Measurements from ENCODE around the gene SCRN2. TPM values are rescaled to one million over a fixed set of nuclear protein-coding genes. Genes with fewer than 3 reads are reported as not detected.

Gene SCRN2
- 10 to 100 TPM; 11.0 to 22.3 (median 16.8) TPM for total RNA-seq

- intact Hi-C loops (cut with DNase I; ENCODE audit: low total_unique reads): loop anchor here (1.0 to 10.0 kb wide), 4 partner anchors 49 to 176 kb away; partner anchors contain the start of gene PNPO
- Histone ChIP-seq H3K9me3 (no peaks in the 10 kb centered on the region), H3K27me3 (peaks cover 0 to 14% (median 6%) of the 10 kb centered on the region in 3 donors), H3K4me1 (peaks cover 10 to 13% of the 10 kb centered on the region in 2 donors), H3K4me3 (peak within 1 kb of the TSS; percentile 83 to 97 (median 90)), H3K36me3 (peaks cover 0 to 11% of the 10 kb centered on the region in 2 donors), H3K27ac (peak within 1 kb of the TSS; percentile 77 to 89 (median 83))
- peak; percentile 90 to 96 for ATAC-seq
- peak; percentile 75 to 89 for DNase-seq
- TF ChIP-seq POLR2A (IDR thresholded peaks at IDR 0.05) (no peak), CTCF (IDR thresholded peaks at IDR 0.05 in 4 of 5, conservative IDR thresholded peaks at IDR 0.05 in 1 of 5) (peak; percentile 96 to 99 (median 98))
- in situ Hi-C loops (cut with MboI; ENCODE audit: low sequenced_read_pairs in 4 of 4): loop anchor here (5.0 to 25.0 kb wide), 5 partner anchors 46 to 296 kb away; partner anchors contain the start of gene PRR15L (in 1 of the 4)
These were observed at the start of gene SCRN2 for GRCh38 chr17:47840742-47841487. Gene SCRN2, minus strand, starts transcription at chr17:47841273. Its CDS starts 430 bp downstream, at chr17:47840843.

GRCh38 chr17:47889734-47890529 is 48.9 kb upstream of the SCRN2 start:
- ATAC-seq (peak; percentile 92 to 98), DNase-seq (peak; percentile 61 to 82)
- H3K27me3 ChIP-seq: no peaks in the 10 kb centered on the region
- H3K36me3 ChIP-seq: no peaks in the 10 kb centered on the region
- peaks cover 4 to 8% of the 10 kb centered on the region in 2 donors for H3K4me1 ChIP-seq
- TF ChIP-seq CTCF (IDR thresholded peaks at IDR 0.05 in 4 of 5, conservative IDR thresholded peaks at IDR 0.05 in 1 of 5): peak; percentile 80 to 96 (median 95)
- no peak for TF ChIP-seq POLR2A (IDR thresholded peaks at IDR 0.05)
- no peak overlapping the region for H3K27ac ChIP-seq
- intact Hi-C loops (cut with DNase I; ENCODE audit: low total_unique reads) (loop anchor here (1.0 kb wide), 1 partner anchor 49 kb away; the partner anchor contains the start of gene SCRN2), in situ Hi-C loops (cut with MboI; ENCODE audit: low sequenced_read_pairs in 4 of 4) (loop anchor here (5.0 to 10.0 kb wide), 2 partner anchors 48 to 55 kb away; partner anchors contain the start of genes SCRN2 (in 4 of the 4) and PNPO (in 1 of the 4))
- no peaks in the 10 kb centered on the region for H3K9me3 ChIP-seq
- H3K4me3 ChIP-seq: no peak overlapping the region

- Histone ChIP-seq H3K27me3 (peaks cover 0 to 2% (median 0%) of the 10 kb centered on the region in 3 donors), H3K4me1 (no peaks in the 10 kb centered on the region), H3K4me3 (no peak overlapping the region), H3K9me3 (no peaks in the 10 kb centered on the region), H3K27ac (no peak overlapping the region), H3K36me3 (no peaks in the 10 kb centered on the region)
- DNase-seq (no peak), ATAC-seq (no peak)
- in situ Hi-C loops (cut with MboI; ENCODE audit: low sequenced_read_pairs in 4 of 4) (loop anchor here in 3 of 4 donors (5.0 kb wide), 1 partner anchor 46 kb away; the partner anchor contains the start of gene SCRN2 (in 3 of the 3)), intact Hi-C loops (cut with DNase I; ENCODE audit: low total_unique reads) (no loop called here)
- TF ChIP-seq POLR2A (IDR thresholded peaks at IDR 0.05) (no peak), CTCF (IDR thresholded peaks at IDR 0.05 in 4 of 5, conservative IDR thresholded peaks at IDR 0.05 in 1 of 5) (no peak)
These were observed 47.2 kb upstream of the SCRN2 start for GRCh38 chr17:47888293-47888692.

GRCh38 chr17:47884905-47885730 is 44.0 kb upstream of the SCRN2 start:
- in situ Hi-C loops (cut with MboI; ENCODE audit: low sequenced_read_pairs in 4 of 4) (loop anchor here in 3 of 4 donors (5.0 kb wide), 1 partner anchor 43 kb away; the partner anchor contains the start of gene SCRN2 (in 3 of the 3)), intact Hi-C loops (cut with DNase I; ENCODE audit: low total_unique reads) (no loop called here)
- ATAC-seq (no peak), DNase-seq (no peak)
- no peaks in the 10 kb centered on the region for H3K9me3 ChIP-seq
- peaks cover 0 to 2% (median 0%) of the 10 kb centered on the region in 3 donors for H3K27me3 ChIP-seq
- no peak overlapping the region for H3K27ac ChIP-seq
- TF ChIP-seq CTCF (IDR thresholded peaks at IDR 0.05 in 4 of 5, conservative IDR thresholded peaks at IDR 0.05 in 1 of 5) (no peak), POLR2A (IDR thresholded peaks at IDR 0.05) (no peak)
- no peaks in the 10 kb centered on the region for H3K36me3 ChIP-seq
- no peak overlapping the region for H3K4me3 ChIP-seq
- H3K4me1 ChIP-seq: peaks cover 4 to 5% of the 10 kb centered on the region in 2 donors
